Liver (tissue), 9 donors: ENCODE results near the gene KCNQ1. TPM values are rescaled to one million over a fixed set of nuclear protein-coding genes. Genes with fewer than 3 reads are reported as not detected.

Experiments used
- DNase-seq: peaks from one replicate; pipeline ENCODE4 v3.0.0-alpha.2; 2017; ENCODE audit warnings: low spot score
- H3K27ac ChIP-seq, 2 donors: one replicate each; pipeline ENCODE4 v1.7.0; 2013; ENCODE audit warnings: inconsistent platforms in 2 of 2, low read length in 2 of 2, control low read depth in 1 of 2, low read depth in 1 of 2, mild to moderate bottlenecking in 1 of 2
- H3K27me3 ChIP-seq, 4 donors: one replicate each; pipeline versions ENCODE4 v1.6.1 to v1.7.0; 2013; ENCODE audit warnings: low read length in 3 of 4, inconsistent platforms in 1 of 4, mild to moderate bottlenecking in 1 of 4, moderate library complexity in 1 of 4; ENCODE audit not compliant: control insufficient read depth in 4 of 4, insufficient read depth in 4 of 4
- H3K36me3 ChIP-seq, 4 donors: one replicate each; pipeline versions ENCODE4 v1.6.1 to v1.7.0; 2013; ENCODE audit warnings: low read length in 3 of 4, mild to moderate bottlenecking in 3 of 4, low read depth in 1 of 4, moderate library complexity in 1 of 4; ENCODE audit not compliant: control insufficient read depth in 4 of 4, insufficient read depth in 3 of 4
- H3K4me1 ChIP-seq, 4 donors: one replicate each; pipeline versions ENCODE4 v1.6.1 to v1.7.0; 2013; ENCODE audit warnings: low read length in 3 of 4, mild to moderate bottlenecking in 3 of 4, moderate library complexity in 1 of 4; ENCODE audit not compliant: control insufficient read depth in 4 of 4, insufficient read depth in 4 of 4
- H3K4me3 ChIP-seq, 3 donors: one replicate each; pipeline versions ENCODE4 v1.6.1 to v1.7.0; 2013; ENCODE audit warnings: low read length in 3 of 3, control low read depth in 1 of 3, low read depth in 1 of 3, mild to moderate bottlenecking in 1 of 3
- H3K9ac ChIP-seq, 2 donors: one replicate each; pipeline ENCODE4 v1.7.0; 2013; ENCODE audit warnings: low read length in 2 of 2, mild to moderate bottlenecking in 2 of 2, moderate library complexity in 2 of 2, control low read depth in 1 of 2, low read depth in 1 of 2
- H3K9me3 ChIP-seq, 4 donors: one replicate each; pipeline versions ENCODE4 v1.6.1 to v1.7.0; 2013; ENCODE audit warnings: low read length in 3 of 4; ENCODE audit not compliant: control insufficient read depth in 4 of 4
- EGR1 ChIP-seq, 2 donors: IDR thresholded peaks; 2 replicates each; pipeline ENCODE4 v1.6.1; 2016 to 2018; ENCODE audit warnings: antibody characterized with exemption in 2 of 2, low read depth in 2 of 2
- FOXA1 ChIP-seq: IDR thresholded peaks from 2 replicates; pipeline ENCODE4 v1.6.1; 2016; ENCODE audit warnings: antibody characterized with exemption
- FOXA2 ChIP-seq: IDR thresholded peaks from 2 replicates; pipeline ENCODE4 v1.6.1; 2016; ENCODE audit warnings: antibody characterized with exemption
- HNF4A ChIP-seq, 2 donors: conservative IDR thresholded peaks; 2 replicates each; pipeline ENCODE4 v1.6.1; 2016; ENCODE audit warnings: antibody characterized with exemption in 2 of 2, mild to moderate bottlenecking in 2 of 2
- HNF4G ChIP-seq: IDR thresholded peaks from 2 replicates; pipeline ENCODE4 v1.6.1; 2016; ENCODE audit warnings: antibody characterized with exemption
- MAX ChIP-seq: IDR thresholded peaks from 2 replicates; pipeline ENCODE4 v1.6.1; 2016; ENCODE audit warnings: antibody characterized with exemption
- RAD21 ChIP-seq, 2 donors: IDR thresholded peaks; 2 replicates each; pipeline ENCODE4 v1.6.1; 2016; ENCODE audit warnings: antibody characterized with exemption in 2 of 2, mild to moderate bottlenecking in 2 of 2
- REST ChIP-seq: IDR thresholded peaks from 2 replicates; pipeline ENCODE4 v1.6.1; 2016; ENCODE audit warnings: antibody characterized with exemption, mild to moderate bottlenecking
- RXRA ChIP-seq, 2 donors: IDR thresholded peaks; 2 replicates each; pipeline ENCODE4 v1.6.1; 2017 to 2018; ENCODE audit warnings: antibody characterized with exemption in 2 of 2, mild to moderate bottlenecking in 1 of 2
- SP1 ChIP-seq: IDR thresholded peaks from 2 replicates; pipeline ENCODE4 v1.6.1; 2018; ENCODE audit warnings: antibody characterized with exemption, mild to moderate bottlenecking
- TAF1 ChIP-seq: conservative IDR thresholded peaks from 2 replicates; pipeline ENCODE4 v1.6.1; 2016; ENCODE audit warnings: antibody characterized with exemption, mild to moderate bottlenecking
- YY1 ChIP-seq: IDR thresholded peaks from 2 replicates; pipeline ENCODE4 v1.6.1; 2016; ENCODE audit warnings: antibody characterized with exemption, mild to moderate bottlenecking
- WGBS: extraction: QIAGEN DNeasy Blood & Tissue Kit; methylation state at CpG from one replicate; pipeline ENCODE4 v1.1.7; 2013; 5-methylcytosine and 5-hydroxymethylcytosine counted together
- polyA plus RNA-seq, 2 donors: library from polyadenylated mRNA; stranded (reverse) in 1 of 2; unstranded in 1 of 2; fragments of 200-250 nt in 1 of 2; fragments of >200 nt in 1 of 2; fragmentation: Nextera tagmentation in 1 of 2; extraction: Ambion mirVana in 1 of 2; gene quantifications; one replicate each; pipeline versions ENCODE4 v1.2.1 to v1.2.3, GENCODE V29; 2013 to 2015
- total RNA-seq, 2 donors: library from RNA; depleted of rRNA; stranded (reverse); fragments of >200 nt; gene quantifications; one replicate each; pipeline ENCODE4 v1.2.3, GENCODE V29; 2014
- TF ChIP-seq, protein P1 (sequence below): IDR thresholded peaks from 2 replicates; pipeline ENCODE4 v1.6.1; 2016; ENCODE audit warnings: antibody characterized with exemption
- TF ChIP-seq, protein P2 (sequence below): fragments of 150-350 bp; IDR thresholded peaks from 2 replicates; pipeline ENCODE4 v1.5.1; 2017; ENCODE audit warnings: improper control_type of control experiment, low read depth, low read length; ENCODE audit not compliant: missing input control
- donor health status: healthy.
- donor health status: healthy.
- donor health status: healthy.
- donor health status: healthy.
- donor health status: healthy.

KCNQ1 gene
- total and polyA plus RNA-seq, 4 donors: 0.31 to 2.2 (median 1.5) TPM

DNA sequence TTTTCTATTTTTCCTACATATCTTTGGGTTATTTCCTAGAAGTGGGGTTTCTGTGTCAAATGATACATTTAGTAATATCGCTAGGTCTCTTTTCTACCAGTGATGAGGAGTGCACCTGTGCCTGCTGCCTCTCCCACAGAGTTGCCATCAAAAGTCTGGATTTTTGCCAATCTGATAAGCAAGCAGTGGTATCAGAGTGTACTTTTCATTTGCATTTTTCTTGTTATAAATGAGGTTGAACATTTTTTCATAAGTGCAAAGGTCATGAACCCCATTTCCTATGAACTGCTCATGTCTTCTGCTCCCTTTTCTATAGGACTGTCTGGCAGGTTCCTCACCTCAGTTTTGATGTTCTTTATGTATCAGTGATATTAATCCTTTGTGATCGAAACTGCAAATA, 2.2 kb upstream of the KCNQ1 start:
- DNase-seq: no peak
- Histone ChIP-seq H3K4me3 (no peak overlapping the region), H3K27me3 (peaks cover 0 to 3% (median 1%) of the 10 kb centered on the region in 4 donors), H3K27ac (no peak overlapping the region), H3K4me1 (peaks cover 0 to 13% (median 1%) of the 10 kb centered on the region in 4 donors), H3K9me3 (no peaks in the 10 kb centered on the region), H3K36me3 (no peaks in the 10 kb centered on the region), H3K9ac (no peak overlapping the region)
- TF ChIP-seq HNF4G: no peak
- TF ChIP-seq RAD21 (IDR thresholded peaks at IDR 0.05): no peak
- no peak for TF ChIP-seq HNF4A (conservative IDR thresholded peaks at IDR 0.05)
- TF ChIP-seq FOXA2: no peak
- no peak for TF ChIP-seq MAX
- 85% methylated on average over 2 of the region's 2 CpGs for WGBS

DNA sequence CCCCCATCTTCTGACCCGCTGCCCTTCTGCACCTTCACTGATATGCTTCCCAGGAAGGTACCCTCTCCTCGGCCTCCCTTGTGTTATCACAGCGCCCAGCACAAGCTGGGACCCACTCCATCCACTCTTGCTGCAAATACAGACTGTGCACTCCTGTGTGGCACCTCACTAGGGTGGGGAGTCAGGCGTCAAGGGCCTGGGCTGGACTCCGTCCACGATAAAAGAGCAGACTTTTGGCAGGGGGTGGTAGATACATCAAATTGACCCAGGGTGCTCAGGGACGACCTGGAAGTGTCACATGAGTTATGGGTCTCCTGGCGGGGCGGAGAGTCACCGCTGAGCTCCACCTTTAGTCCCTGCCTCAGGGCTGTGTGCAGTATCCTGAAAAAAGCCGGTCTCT, 1.4 kb upstream of the KCNQ1 start:
- 48% methylated on average over 11 of the region's 11 CpGs for WGBS
- H3K27ac ChIP-seq: no peak overlapping the region
- H3K36me3 ChIP-seq: no peaks in the 10 kb centered on the region
- TF ChIP-seq RXRA (IDR thresholded peaks at IDR 0.05) (no peak), RAD21 (IDR thresholded peaks at IDR 0.05) (no peak), SP1 (no peak), HNF4G (no peak), YY1 (no peak), HNF4A (conservative IDR thresholded peaks at IDR 0.05) (no peak), REST (no peak), FOXA1 (no peak), EGR1 (IDR thresholded peaks at IDR 0.05; ENCODE audit: low read depth in 2 of 2) (no peak), TAF1 (no peak)
- TF ChIP-seq, protein P1, sequence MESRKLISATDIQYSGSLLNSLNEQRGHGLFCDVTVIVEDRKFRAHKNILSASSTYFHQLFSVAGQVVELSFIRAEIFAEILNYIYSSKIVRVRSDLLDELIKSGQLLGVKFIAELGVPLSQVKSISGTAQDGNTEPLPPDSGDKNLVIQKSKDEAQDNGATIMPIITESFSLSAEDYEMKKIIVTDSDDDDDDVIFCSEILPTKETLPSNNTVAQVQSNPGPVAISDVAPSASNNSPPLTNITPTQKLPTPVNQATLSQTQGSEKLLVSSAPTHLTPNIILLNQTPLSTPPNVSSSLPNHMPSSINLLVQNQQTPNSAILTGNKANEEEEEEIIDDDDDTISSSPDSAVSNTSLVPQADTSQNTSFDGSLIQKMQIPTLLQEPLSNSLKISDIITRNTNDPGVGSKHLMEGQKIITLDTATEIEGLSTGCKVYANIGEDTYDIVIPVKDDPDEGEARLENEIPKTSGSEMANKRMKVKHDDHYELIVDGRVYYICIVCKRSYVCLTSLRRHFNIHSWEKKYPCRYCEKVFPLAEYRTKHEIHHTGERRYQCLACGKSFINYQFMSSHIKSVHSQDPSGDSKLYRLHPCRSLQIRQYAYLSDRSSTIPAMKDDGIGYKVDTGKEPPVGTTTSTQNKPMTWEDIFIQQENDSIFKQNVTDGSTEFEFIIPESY: no peak
- TF ChIP-seq, protein P2, sequence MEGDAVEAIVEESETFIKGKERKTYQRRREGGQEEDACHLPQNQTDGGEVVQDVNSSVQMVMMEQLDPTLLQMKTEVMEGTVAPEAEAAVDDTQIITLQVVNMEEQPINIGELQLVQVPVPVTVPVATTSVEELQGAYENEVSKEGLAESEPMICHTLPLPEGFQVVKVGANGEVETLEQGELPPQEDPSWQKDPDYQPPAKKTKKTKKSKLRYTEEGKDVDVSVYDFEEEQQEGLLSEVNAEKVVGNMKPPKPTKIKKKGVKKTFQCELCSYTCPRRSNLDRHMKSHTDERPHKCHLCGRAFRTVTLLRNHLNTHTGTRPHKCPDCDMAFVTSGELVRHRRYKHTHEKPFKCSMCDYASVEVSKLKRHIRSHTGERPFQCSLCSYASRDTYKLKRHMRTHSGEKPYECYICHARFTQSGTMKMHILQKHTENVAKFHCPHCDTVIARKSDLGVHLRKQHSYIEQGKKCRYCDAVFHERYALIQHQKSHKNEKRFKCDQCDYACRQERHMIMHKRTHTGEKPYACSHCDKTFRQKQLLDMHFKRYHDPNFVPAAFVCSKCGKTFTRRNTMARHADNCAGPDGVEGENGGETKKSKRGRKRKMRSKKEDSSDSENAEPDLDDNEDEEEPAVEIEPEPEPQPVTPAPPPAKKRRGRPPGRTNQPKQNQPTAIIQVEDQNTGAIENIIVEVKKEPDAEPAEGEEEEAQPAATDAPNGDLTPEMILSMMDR: no peak
- peaks cover 0 to 13% (median 1%) of the 10 kb centered on the region in 4 donors for H3K4me1 ChIP-seq
- no peak for DNase-seq
- peaks cover 0 to 3% (median 1%) of the 10 kb centered on the region in 4 donors for H3K27me3 ChIP-seq
- no peak overlapping the region for H3K9ac ChIP-seq
- no peaks in the 10 kb centered on the region for H3K9me3 ChIP-seq
- no peak overlapping the region for H3K4me3 ChIP-seq
